Measurements from ENCODE around the gene PRICKLE2. TPM values are rescaled to one million over a fixed set of nuclear protein-coding genes. Genes with fewer than 3 reads are reported as not detected.

PRICKLE2 gene
- total and polyA plus RNA-seq, 10 of the 15 experiments (the other 5 are each of a cell fraction or from before 2014, with no cell fraction given): 0.11 to 2.6 (median 0.69) TPM

DNA sequence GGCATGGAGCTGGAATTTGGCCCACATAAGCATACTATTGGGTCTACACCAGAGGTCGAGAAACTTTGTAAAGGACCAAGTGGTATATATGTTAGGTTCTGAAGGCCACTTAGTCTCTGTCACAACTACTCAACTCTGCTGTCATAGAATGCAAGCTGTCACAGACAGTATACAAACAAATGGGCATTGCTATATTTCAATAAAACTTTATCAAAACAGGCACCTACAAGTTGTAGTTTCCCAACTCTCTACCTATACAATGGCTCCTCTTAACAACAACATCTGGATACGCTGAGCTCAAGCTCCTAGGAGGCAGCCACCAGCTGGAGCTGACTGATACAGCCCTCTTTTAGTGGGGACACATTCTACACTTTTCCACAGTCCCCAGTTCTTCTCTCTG is 15.7 kb upstream of the PRICKLE2 start:
- WGBS (ENCODE audit: insufficient coverage, insufficient replicate concordance, low lambda C conversion rate, missing lambda C conversion rate): 0% methylated on average over 2 of the region's 2 CpGs
- Histone ChIP-seq H3K36me3 (ENCODE audit: control insufficient read depth in 2 of 2, insufficient read depth in 2 of 2, low read length in 1 of 2) (no peaks in the 10 kb centered on the region), H3K9ac (ENCODE audit: control insufficient read depth, insufficient read depth, low read length) (no peak overlapping the region), H3K9me3 (replicated peaks; ENCODE audit: control insufficient read depth, insufficient read depth, low read length) (no peaks in the 10 kb centered on the region), H4K20me1 (ENCODE audit: control insufficient read depth, insufficient read depth) (no peaks in the 10 kb centered on the region), H3K4me1 (ENCODE audit: control insufficient read depth, insufficient read depth, low read length) (no peaks in the 10 kb centered on the region), H3K79me2 (ENCODE audit: control insufficient read depth, insufficient read depth, low read length) (no peaks in the 10 kb centered on the region), H3K4me3 (no peak overlapping the region), H3K4me2 (ENCODE audit: control insufficient read depth, insufficient read depth) (no peak overlapping the region), H3K27ac (ENCODE audit: control insufficient read depth, insufficient read depth) (no peak overlapping the region), H3K27me3 (replicated peaks in 1 of 2; ENCODE audit: control insufficient read depth in 2 of 2, insufficient read depth in 2 of 2, low read length in 1 of 2) (no peaks in the 10 kb centered on the region), H2AFZ (ENCODE audit: control insufficient read depth, low read depth, low read length) (no peak overlapping the region)
- POLR2A ChIA-PET: no interaction called here
- in situ Hi-C loops (cut with MboI): no loop called here
- CTCF ChIA-PET: interaction anchor here (1.1 to 1.8 kb wide), 2 partner anchors 222 to 244 kb away, joined by 3 to 6 read pairs; no protein-coding TSS in a partner anchor
- TF ChIP-seq CBX3 (IDR thresholded peaks at IDR 0.05; ENCODE audit: borderline replicate concordance, low read depth) (no peak), ZBTB40 (IDR thresholded peaks at IDR 0.05; ENCODE audit: borderline replicate concordance) (peak; percentile 52; the same call in 1 of the 2 replicates), LARP7 (IDR thresholded peaks at IDR 0.05) (no peak)
- no TSS peak for BruUV-seq (replicated peaks)
- no peak for ATAC-seq
- DNase-seq (ENCODE audit: low read depth, low spot score): no peak
- RAD21 ChIA-PET (ENCODE audit: unreplicated experiment): interaction anchor here (0.9 to 3.2 kb wide), 2 partner anchors 16 to 109 kb away, joined by 3 to 13 read pairs; partner anchors contain the start of gene PRICKLE2
- intact Hi-C loops (cut with micrococcal nuclease; ENCODE audit: unreplicated experiment): loop anchor here (5.0 kb wide), 1 partner anchor 241 kb away; no protein-coding TSS in a partner anchor
- SMC1A ChIA-PET (ENCODE audit: uncharacterized antibody, unreplicated experiment): interaction anchor here (1.1 to 1.9 kb wide), 6 partner anchors 9 to 71 kb away, joined by 3 to 4 read pairs (median 4); no protein-coding TSS in a partner anchor
- FAIRE-seq: no peak

Data from GM12878 (cell line).